Activated CD8-positive, alpha-beta T cell treated with anti-CD3 and anti-CD28 coated beads for 36 hours (primary cell): ENCODE measurements around the gene TTC21B. TPM values are rescaled to one million over a fixed set of nuclear protein-coding genes. Genes with fewer than 3 reads are reported as not detected.

ENCODE experiments used
- ATAC-seq: fragments of 200-7000 bp; cut with Tn5 transposase; one replicate; pipeline ENCODE4 v1.10.0; 2021; ENCODE audit warnings: mild to moderate bottlenecking, moderate library complexity
- CTCF ChIA-PET: fragments of 350-600 bp; sonication (Branson Sonifier 250); formaldehyde crosslinking; loops from one replicate; lab custom pipeline; 2021; ENCODE audit warnings: antibody characterized with exemption; lab: Charles Lee
- POLR2A ChIA-PET: fragments of 350-600 bp; sonication (Branson Sonifier 250); formaldehyde crosslinking; loops from one replicate; lab custom pipeline; 2021; ENCODE audit warnings: antibody characterized with exemption; lab: Charles Lee
- DNase-seq: peaks from one replicate; pipeline ENCODE4 v3.0.0-alpha.2; 2020
- H3K27ac Mint-ChIP-seq: one replicate; pipeline ENCODE4 v1.8.0; 2021; ENCODE audit warnings: mild to moderate bottlenecking, mixed read lengths
- H3K27me3 Mint-ChIP-seq: one replicate; pipeline ENCODE4 v1.8.0; 2021; ENCODE audit warnings: mixed read lengths
- H3K36me3 Mint-ChIP-seq: one replicate; pipeline ENCODE4 v1.8.0; 2021; ENCODE audit warnings: low read depth, mixed read lengths
- H3K4me1 Mint-ChIP-seq: one replicate; pipeline ENCODE4 v1.8.0; 2021; ENCODE audit warnings: low read depth, mixed read lengths
- H3K4me3 Mint-ChIP-seq: one replicate; pipeline ENCODE4 v1.8.0; 2021; ENCODE audit warnings: mild to moderate bottlenecking, moderate library complexity, mixed read lengths
- H3K9me3 Mint-ChIP-seq: one replicate; pipeline ENCODE4 v1.8.0; 2021; ENCODE audit warnings: mixed read lengths
- CTCF ChIP-seq: fragments of 200-600 bp; IDR thresholded peaks from one replicate; pipeline ENCODE4 v1.8.0; 2022; ENCODE audit warnings: antibody characterized with exemption, mild to moderate bottlenecking
- intact Hi-C: fragments of 100-400 bp; cut with micrococcal nuclease; formaldehyde crosslinking; loops from one replicate; pipeline ENCODE4 v1.10.0; 2022
- total RNA-seq, 2 experiments: library from RNA; stranded (reverse); gene quantifications; one replicate each; pipeline ENCODE4 v1.2.3, GENCODE V29; 2021

TTC21B gene
- total RNA-seq, 2 experiments from 2014 or later: 22.1 to 24.1 TPM

- DNase-seq: no peak
- no peaks in the 10 kb centered on the region for H3K4me1 Mint-ChIP-seq
- no peak for ATAC-seq
- ChIA-PET CTCF (interaction anchor here (1.6 kb wide), 1 partner anchor 14 kb away, joined by 7 read pairs; no protein-coding TSS in a partner anchor), POLR2A (no interaction called here)
- intact Hi-C loops: no loop called here
- H3K36me3 Mint-ChIP-seq: peaks cover 26% of the 10 kb centered on the region
- no peak overlapping the region for H3K27ac Mint-ChIP-seq
- no peak overlapping the region for H3K4me3 Mint-ChIP-seq
- no peak for TF ChIP-seq CTCF
- no peaks in the 10 kb centered on the region for H3K9me3 Mint-ChIP-seq
- no peaks in the 10 kb centered on the region for H3K27me3 Mint-ChIP-seq
Measured at GRCh38 chr2:165888171-165888570, 65.4 kb downstream of the TTC21B start.

GRCh38 chr2:165886487-165887146 is 67.0 kb downstream of the TTC21B start:
- peaks cover 30% of the 10 kb centered on the region for H3K36me3 Mint-ChIP-seq
- CTCF ChIA-PET: interaction anchor here (1.4 kb wide), 1 partner anchor 12 kb away, joined by 4 read pairs; no protein-coding TSS in a partner anchor
- no peak overlapping the region for H3K27ac Mint-ChIP-seq
- H3K4me3 Mint-ChIP-seq: no peak overlapping the region
- ATAC-seq (no peak), DNase-seq (no peak)
- no peaks in the 10 kb centered on the region for H3K9me3 Mint-ChIP-seq
- intact Hi-C loops: no loop called here
- no peaks in the 10 kb centered on the region for H3K4me1 Mint-ChIP-seq
- no peak for TF ChIP-seq CTCF
- H3K27me3 Mint-ChIP-seq: no peaks in the 10 kb centered on the region
- POLR2A ChIA-PET: no interaction called here

- DNase-seq (peak; percentile 17), ATAC-seq (peak; percentile 55)
- intact Hi-C loops: no loop called here
- ChIA-PET POLR2A (no interaction called here), CTCF (no interaction called here)
- Mint-ChIP-seq H3K4me1 (peaks cover 23% of the 10 kb centered on the region), H3K27ac (no peak overlapping the region), H3K4me3 (no peak overlapping the region), H3K9me3 (no peaks in the 10 kb centered on the region), H3K27me3 (no peaks in the 10 kb centered on the region), H3K36me3 (peaks cover 12% of the 10 kb centered on the region)
- no peak for TF ChIP-seq CTCF
Measured at GRCh38 chr2:165877565-165878550, 75.7 kb downstream of the TTC21B start.

GRCh38 chr2:165876712-165877111 is 76.9 kb downstream of the TTC21B start:
- no peak for TF ChIP-seq CTCF
- intact Hi-C loops: no loop called here
- peaks cover 23% of the 10 kb centered on the region for H3K4me1 Mint-ChIP-seq

GRCh38 chr2:165876269-165876668 is 77.3 kb downstream of the TTC21B start:
- peak overlapping the region; percentile 71 for H3K27ac Mint-ChIP-seq
- intact Hi-C loops: no loop called here
- DNase-seq (no peak), ATAC-seq (peak; percentile 31)
- H3K9me3 Mint-ChIP-seq: no peaks in the 10 kb centered on the region
- POLR2A ChIA-PET: no interaction called here
- peaks cover 23% of the 10 kb centered on the region for H3K4me1 Mint-ChIP-seq
- CTCF ChIA-PET: no interaction called here
- peaks cover 9% of the 10 kb centered on the region for H3K36me3 Mint-ChIP-seq
- TF ChIP-seq CTCF: no peak
- no peak overlapping the region for H3K4me3 Mint-ChIP-seq
- H3K27me3 Mint-ChIP-seq: no peaks in the 10 kb centered on the region

More at GRCh38 chr2:165876712-165877111, 76.9 kb downstream of the TTC21B start:
- CTCF ChIA-PET: no interaction called here
- POLR2A ChIA-PET: no interaction called here
- H3K27ac Mint-ChIP-seq: peak overlapping the region; percentile 67
- H3K27me3 Mint-ChIP-seq: no peaks in the 10 kb centered on the region
- ATAC-seq (peak; percentile 52), DNase-seq (no peak)
- H3K4me3 Mint-ChIP-seq: no peak overlapping the region
- H3K9me3 Mint-ChIP-seq: no peaks in the 10 kb centered on the region
- peaks cover 11% of the 10 kb centered on the region for H3K36me3 Mint-ChIP-seq
